Stimulated activated CD4-positive, alpha-beta T cell treated with anti-CD3 and anti-CD28 coated beads, Interleukin-15, amount 100 ng/mL, for 1 hour (primary cell): ENCODE measurements around the gene FBXO47.

Experiments
- DNase-seq, 2 donors: peaks; one replicate each; pipeline ENCODE4 v3.0.0-alpha.2; 2020; ENCODE audit warnings: low read depth in 1 of 2, low spot score in 1 of 2

FBXO47 gene

GRCh38 chr17:38905375-38905774 lies 61.8 kb downstream of the FBXO47 start:
- DNase-seq, result no peak

- DNase-seq, result no peak
These were observed 62.3 kb downstream of the FBXO47 start for GRCh38 chr17:38904892-38905291.

GRCh38 chr17:38903404-38903803 lies 63.8 kb downstream of the FBXO47 start:
- no peak for DNase-seq

DNA sequence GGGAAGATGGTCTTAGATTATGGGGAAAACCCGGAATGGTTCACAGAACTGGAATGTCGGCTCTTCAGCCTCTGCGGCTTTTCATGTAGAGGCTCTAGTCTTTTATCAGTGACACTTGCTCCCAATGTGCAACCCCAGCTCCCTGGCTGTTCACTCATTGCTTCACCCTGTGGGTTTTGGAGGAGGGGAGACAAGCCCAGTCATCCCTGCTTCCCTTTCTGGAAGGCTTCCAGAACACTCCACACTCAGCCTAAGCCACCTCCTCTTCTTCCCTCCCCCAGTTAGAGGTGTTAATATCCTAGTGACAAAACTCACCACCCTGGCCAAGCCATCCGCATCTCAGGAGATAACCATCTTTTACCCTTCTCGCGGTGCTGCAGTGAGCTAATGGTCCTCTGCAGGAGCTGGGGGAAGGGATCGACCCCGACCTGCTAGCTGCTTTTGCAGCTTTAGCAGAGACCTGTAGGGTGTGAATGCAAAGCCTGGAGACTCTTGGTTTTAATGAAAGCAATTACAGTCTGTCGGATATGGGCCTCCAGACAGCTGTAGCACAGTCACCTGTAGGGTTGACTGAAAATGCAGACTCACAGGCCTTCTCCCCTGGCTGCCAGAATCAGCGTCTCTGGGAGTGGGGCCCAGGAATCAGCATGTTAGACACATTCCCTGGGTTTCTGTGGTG lies 66.1 kb downstream of the FBXO47 start:
- no peak for DNase-seq

- no peak for DNase-seq
These were observed 67.8 kb downstream of the FBXO47 start for GRCh38 chr17:38899421-38899820.

DNA sequence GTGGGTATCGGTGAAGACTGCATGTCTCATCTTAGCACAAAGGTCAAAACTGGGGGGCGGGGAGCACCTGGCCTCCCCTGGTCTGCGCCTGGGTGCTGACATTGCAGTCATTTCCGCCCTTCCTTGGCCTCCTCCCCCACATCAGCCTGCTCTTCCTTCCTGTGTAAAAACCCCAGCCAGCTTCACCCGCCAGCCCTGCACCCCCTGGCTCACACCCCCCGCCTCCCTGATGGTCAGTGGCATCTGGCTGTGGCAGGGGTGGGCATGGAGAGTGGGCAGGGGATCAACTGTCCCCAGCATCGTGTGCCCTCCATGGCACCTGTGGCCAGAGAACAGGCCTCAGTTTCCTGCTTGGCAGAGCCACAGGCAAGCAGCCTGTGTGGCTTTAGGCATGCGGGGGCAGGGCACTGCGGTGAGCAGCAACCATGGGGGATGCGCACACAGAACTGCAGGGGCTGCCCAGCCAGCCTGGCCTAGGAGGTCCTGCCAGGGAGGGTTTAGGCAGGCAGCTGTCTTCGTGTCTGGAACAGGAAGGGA lies 68.3 kb downstream of the FBXO47 start:
- peak; percentile 60 to 74 for DNase-seq

DNA sequence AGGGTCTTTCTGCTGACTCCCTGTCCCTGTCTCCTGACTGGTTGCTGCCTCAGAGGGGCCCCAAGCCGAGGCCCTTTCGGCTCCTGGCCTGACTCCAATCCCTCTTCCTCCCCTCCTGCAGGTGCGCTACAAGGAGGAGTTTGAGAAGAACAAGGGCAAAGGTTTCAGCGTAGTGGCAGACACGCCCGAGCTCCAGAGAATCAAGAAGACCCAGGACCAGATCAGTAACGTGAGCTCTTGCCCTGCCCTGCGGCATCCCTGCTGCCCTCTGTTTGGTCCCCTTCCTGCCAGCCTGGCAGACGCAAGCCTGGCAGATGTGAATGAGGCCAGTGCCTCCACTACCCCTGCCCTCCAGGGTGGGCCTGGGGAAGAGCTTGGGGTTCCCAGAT lies 68.9 kb downstream of the FBXO47 start:
- DNase-seq, result no peak

DNA sequence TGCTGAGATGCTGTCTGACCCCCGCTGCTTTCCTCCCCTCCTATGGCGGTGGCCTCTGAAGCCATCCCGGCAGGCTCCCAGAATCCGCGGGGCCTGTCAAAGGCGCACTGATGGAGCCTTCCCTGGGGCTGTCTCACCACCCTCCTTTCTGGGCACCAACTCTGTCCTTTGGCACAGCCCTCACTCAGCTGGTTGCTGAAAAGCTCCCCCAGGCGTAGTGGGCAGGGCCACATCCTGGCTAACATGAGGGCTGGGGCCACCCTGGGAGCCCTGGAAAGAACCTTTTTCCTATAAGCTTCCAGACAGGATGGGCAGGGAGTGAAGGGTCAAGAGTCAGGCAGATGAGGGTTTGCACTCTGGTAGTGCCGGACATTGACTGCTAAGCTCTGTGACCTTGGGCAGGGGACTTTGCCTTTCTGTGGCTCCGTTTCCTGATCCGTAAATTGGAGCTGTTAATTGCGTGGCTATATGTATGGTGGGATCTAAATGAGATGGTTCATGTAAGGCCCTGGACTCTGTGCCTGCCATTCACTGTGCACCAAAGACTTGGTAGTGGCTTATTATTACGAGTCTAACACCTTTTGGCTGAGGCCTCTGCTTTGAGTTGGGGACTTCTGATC lies 69.4 kb downstream of the FBXO47 start:
- DNase-seq, result no peak

DNA sequence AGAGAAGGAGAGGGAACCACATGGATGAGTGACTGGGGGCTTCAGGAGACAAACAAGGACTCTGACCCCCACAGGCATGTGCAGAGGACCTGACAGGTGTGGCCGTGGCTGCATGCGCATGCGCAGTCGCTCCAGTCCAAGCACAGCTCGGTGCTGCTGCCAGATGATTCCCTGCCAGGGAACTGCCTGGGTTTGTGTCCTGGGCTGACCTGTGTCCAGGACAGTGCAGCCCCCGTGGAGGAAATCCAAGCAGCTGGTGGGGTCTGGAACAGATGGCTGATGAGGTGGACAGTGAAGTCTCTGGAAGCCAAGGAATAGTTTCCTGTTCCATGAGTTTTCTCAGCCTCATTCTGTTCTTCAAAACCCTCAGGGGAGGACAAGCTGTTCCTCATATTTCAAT lies 70.0 kb downstream of the FBXO47 start:
- no peak for DNase-seq

DNA sequence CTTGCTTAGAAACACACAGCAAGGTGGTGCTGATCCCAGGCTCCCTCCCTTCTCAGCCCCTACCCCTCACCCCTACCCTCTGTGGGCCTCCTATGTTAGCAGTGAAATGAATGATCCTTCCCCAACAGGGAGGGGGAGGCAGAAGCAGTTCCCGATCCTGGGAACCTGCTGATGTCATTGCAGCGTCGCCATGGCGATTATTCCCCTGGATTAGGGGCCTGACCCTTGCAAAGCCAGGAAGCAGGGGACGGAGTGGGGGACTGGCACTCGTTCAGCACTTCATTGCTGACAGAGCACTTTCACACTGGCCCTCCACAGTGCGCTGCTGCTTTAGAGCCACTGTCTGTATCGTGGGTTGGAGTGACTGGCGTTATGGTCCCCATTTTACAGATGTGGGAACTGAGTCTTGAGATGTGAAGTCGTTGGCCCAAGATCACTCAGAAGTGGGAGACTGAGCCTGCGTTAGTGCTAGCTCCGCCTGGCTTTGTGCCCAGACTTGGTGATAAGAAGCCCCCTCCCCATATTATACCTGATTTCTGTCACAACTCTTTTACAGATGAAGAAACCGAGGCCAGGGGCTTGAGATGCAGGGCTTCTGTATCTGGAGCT lies 70.8 kb downstream of the FBXO47 start:
- no peak for DNase-seq

DNA sequence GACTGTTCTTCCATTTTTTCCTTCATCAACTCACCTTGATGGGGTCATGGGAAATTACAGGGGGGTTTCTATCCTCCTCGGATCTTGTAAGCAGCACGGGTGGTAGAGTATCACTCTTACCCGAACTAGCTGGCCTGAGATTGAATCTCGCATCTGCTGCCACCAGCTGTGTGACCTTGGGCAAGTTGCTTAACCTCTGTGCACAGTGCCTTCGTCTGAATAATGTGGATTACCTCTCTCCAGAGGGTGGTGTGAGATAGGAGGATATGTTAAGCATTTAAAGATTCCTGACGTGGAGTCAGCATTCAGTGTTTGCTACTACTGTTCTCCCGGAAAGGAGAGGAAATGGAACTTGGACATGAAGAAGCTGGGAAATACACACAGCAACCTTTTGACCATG lies 72.9 kb downstream of the FBXO47 start:
- no peak for DNase-seq

DNA sequence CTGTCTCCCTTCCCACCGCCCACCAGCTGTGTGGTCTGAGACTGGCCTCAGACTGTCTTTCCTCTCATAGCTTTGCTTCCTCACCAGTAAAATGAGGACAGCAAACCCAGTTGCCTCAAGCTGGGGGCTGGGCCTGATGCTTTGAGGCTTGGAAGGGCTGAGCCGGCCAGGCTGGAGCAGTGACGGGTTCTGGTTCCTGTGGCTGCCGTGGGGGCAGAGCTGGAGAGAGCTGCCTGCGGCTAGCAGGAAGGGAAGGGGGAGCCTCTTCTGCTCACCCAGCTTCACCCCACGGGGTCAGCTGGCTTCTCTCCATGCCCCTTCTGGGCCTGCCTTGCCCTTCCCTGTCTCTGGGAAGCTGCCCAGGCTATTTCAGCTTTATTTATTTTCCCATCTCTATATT lies 73.6 kb downstream of the FBXO47 start:
- DNase-seq, result no peak

GRCh38 chr17:38893113-38893512 lies 74.1 kb downstream of the FBXO47 start:
- no peak for DNase-seq

- no peak for DNase-seq
These were observed 74.6 kb downstream of the FBXO47 start for GRCh38 chr17:38892620-38893019.

DNA sequence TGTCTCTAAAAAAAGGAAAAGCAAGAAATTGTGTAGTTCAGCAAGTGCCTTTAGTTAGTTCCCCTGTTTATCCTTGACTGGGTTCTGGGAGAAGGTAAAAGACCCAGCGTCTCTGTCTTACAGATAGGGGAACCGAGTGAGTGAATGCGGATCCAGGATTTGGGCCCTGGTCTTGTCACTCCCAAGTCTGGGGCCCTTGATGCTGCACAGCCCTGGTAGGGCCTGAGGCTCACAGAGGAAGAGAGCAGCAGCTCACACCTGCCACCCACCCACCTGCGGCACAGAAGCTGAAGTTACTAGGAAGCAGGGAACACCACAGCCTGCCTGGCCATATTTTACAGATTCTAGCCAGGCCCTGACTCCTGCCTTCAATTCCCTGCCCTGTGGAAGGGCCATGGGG lies 75.1 kb downstream of the FBXO47 start:
- DNase-seq, result no peak

DNA sequence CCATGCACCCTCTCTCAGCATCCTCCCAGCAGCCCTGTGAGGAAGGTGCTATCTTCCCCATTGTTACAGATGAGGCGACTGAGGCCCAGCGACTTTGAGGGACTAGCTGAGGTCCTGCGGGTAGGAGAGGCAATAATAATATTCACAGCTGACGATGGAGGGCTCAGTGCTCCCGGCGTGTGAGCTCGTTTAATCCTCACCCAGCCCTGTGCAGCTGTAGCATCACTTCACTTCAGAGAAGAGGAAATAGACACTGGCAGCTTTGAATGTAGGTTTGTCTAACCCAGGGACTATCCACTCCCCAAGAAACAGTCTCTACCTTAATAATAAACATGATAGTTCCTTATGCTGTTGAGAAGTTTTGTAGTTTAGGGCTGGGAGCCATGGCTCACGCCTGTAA lies 75.8 kb downstream of the FBXO47 start:
- no peak for DNase-seq

GRCh38 chr17:38890410-38890746 lies 76.8 kb downstream of the FBXO47 start:
- no peak for DNase-seq

GRCh38 chr17:38889745-38890409 lies 77.3 kb downstream of the FBXO47 start:
- no peak for DNase-seq

- no peak for DNase-seq
These were observed 78.4 kb downstream of the FBXO47 start for GRCh38 chr17:38888842-38889241.

DNA sequence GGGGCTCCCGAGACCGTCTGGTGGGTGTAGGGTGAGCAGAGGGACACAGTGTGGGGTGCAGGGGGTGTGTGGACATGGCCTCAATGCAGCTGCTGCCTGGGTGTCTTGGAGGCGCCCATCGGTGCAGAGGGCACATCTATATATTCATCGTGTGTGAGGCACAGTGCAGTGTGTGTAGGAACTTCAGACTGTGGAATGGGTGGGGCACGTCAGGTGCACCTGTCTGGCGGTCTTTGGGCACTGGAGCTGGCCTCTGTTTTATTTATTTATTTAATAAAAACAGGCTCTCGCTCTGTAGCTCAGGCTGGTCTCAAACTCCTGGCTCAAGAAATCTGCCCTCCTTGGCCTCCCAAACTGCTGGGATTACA lies 80.6 kb downstream of the FBXO47 start:
- no peak for DNase-seq
